NCI-H345 treated with DMSO at 0.1 percent for 48 hours (cell line): ENCODE measurements around the gene SERPIND1.
"Not testable (repeated sequence)": the region's sequence is repeated elsewhere in the genome, so short reads cannot be mapped to it uniquely, and the experiment has no call there.

ENCODE experiments used
- DNase-seq: peaks from one replicate; lab custom pipeline; 2025; ENCODE audit not compliant: unreplicated experiment; lab: John Stamatoyannopoulos, UW

SERPIND1 gene

DNA sequence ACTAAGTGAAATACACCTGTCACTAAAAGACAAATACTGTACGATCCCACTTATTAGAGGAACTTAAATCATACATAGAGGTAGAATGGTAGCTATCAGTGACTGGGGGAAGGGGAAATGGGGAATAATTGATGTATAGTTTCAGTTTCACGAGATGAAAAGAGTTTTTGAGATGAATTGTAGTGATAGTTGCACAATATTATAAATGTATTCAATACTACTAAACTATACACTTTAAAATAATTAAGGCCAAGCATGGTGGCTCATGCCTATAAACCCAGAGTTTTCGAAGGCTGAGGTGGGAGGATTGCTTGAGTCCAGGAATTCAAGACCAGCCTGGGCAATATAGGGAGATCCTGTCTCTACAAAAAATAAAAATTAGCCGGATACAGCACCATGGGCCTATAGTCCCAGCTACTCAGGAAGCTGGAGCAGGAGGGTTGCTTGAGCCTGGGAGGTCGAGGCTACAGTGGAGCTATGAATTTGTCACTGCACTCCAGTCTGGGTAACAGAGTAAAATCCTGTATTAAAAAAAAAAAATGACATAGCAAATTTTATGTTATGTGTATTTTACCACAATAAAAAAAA is 40.4 kb downstream of the SERPIND1 start:
- no peak for DNase-seq

DNA sequence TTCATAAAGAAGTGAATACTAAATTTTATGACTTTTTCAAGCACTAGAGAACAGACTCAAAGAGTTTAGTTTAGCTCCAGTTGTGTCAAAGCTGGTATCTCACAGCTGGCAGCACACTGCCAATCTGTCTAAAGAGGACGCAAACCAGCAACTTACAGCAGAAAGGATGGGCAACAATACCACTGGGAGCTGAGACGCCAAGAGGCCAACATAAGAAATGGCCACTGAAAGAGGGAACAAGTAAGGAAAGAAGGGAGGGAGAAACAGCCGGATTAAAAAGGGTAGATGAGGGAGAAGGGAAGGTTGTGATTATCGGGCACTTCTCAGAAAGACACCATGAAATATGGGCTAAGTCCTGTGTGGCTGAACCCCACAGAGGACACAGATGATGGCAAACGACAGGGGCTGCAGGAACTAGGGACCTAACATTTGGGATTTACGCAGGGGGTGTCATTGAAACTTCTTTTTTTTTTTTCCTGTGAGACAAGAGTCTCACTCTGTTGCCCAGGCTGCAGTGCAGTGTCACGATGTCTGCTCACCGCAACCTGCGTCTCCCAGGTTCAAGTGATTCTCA is 41.7 kb downstream of the SERPIND1 start:
- DNase-seq = no peak

DNA sequence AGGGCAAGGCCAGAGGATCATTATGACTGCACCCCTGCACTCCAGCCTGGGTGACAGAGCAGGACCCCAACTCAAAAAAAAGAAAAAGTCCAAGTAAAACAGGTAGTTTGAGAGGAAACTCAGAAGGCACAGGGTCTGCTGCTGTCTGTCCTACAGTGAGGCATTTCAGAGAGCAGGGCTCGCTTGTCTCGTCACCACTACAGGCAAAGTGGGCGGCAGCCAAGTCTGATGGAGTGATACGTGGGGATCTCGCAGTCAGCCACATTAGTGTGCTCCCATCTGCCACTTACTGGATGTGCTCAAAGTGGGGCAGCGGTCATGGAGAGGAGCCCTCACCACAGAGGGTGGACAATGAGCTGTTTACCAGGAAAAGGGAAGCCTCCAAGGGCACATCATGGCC is 42.6 kb downstream of the SERPIND1 start:
- DNase-seq = no peak

GRCh38 chr22:20818471-20818870 is 44.6 kb downstream of the SERPIND1 start:
- no peak for DNase-seq

DNA sequence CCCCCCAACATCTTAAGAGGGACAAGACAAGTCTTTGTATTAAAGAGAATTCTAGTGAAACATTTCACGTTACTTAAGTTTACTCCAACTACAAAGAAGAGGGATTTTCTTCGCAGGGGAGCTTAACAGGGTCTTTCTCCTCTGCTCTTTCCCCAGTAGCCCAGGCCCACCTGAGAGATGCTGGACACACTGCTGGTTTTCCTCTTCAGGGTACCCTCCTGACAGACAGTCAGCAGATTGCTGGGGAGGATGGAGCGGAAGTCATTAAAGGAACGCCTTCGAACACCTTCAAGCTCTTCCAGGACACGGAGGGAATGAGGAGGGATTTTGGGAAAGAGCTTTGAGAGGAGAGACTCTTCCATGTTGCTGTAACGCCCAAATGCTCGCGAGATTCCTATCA is 45.6 kb downstream of the SERPIND1 start:
- no peak for DNase-seq

DNA sequence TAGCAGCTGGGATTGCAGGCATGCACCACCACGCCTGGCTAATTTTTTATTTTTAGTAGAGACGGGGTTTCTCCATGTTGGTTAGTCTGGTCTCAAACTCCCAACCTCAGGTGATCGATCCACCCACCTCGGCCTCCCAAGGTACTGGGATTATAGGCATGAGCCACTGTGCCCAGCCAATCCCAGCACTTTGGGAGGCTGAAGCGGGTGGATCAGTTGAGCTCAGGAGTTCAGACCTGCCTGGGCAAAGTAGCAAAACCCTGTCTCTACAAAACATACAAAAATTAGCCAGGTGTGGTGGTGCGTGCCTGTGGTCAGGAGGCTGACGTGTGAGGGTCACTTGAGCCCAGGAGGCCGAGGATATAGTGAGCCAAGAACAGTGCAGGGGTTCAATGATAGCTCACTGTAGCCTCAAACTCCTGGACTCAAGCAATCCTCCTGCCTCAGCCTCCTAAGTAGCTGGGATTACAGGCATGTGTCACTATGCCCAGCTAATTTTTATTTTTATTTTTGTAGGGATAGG is 47.9 kb downstream of the SERPIND1 start:
- DNase-seq = not testable (repeated sequence)

DNA sequence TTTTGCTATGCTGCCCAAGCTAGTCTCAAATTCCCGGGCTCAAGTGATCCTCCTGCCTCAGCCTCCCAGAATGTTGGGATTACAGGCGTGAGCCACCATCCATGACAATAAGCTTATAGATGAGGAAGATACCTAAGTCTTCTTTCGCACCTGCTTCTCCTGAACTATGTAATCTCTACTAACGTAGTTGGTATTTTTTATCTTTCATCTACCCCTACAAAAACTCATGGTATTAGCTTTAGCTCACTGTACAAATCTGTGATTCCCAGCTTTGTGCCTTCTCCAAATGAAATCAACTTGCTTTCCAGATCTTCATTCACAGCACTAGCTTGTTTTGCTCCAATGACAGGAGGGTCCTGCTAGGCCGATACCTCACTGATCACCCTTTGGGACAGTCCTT is 48.3 kb downstream of the SERPIND1 start:
- DNase-seq = no peak

GRCh38 chr22:20823264-20823663 is 49.4 kb downstream of the SERPIND1 start:
- no peak for DNase-seq

DNA sequence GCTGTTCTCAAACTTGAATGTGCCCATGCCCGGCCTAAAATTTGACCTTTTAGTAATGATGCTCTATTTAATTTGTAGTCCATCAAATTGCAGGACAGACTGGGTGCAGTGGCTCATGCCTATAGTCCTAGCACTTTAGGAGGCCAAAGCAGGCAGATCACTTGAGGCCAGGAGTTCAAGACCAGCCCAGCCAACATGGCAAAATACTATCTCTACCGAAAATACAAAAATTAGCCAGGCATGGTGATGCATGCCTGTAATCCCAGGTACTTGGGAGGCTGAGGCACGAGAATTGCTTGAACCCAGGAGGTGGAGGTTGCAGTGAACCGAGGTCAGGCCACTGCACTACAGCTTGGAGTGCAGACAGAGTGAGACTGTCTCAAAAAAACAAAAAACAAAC is 51.3 kb downstream of the SERPIND1 start:
- not testable (repeated sequence) for DNase-seq

- DNase-seq = no peak
Measured at GRCh38 chr22:20825624-20826023, 51.7 kb downstream of the SERPIND1 start.

GRCh38 chr22:20826373-20827152 is 52.6 kb downstream of the SERPIND1 start:
- DNase-seq = not testable (repeated sequence)

GRCh38 chr22:20829491-20830134 is 55.7 kb downstream of the SERPIND1 start:
- no peak for DNase-seq

- DNase-seq = no peak
Measured at GRCh38 chr22:20833225-20833665, 59.3 kb downstream of the SERPIND1 start.

GRCh38 chr22:20834206-20834605 is 60.3 kb downstream of the SERPIND1 start:
- DNase-seq = no peak

DNA sequence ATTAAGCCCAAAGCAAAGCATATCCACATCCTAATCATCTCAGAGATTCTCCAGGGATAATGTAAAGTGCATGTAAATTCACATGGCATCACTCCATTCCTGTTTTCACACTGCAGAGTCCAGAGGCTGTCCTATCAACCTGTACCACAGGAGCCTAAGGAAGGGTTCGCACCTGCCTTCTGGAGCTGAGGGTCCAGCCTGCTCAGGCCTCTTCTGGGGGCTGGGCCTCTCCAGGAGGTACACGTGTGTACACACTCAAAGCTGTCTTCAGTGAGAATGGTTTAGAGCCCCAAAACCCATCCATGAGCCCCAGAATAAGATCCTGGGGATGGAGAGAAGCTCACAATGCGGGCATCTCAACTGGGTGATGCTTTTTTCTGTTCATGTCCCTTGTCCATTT is 60.8 kb downstream of the SERPIND1 start:
- no peak for DNase-seq
